ENCODE data around the gene SOCS2. TPM values are rescaled to one million over a fixed set of nuclear protein-coding genes. Genes with fewer than 3 reads are reported as not detected.

SOCS2 gene
- total and polyA plus RNA-seq, 2 of the 8 experiments (the other 6 are each of a cell fraction or from before 2014, with no cell fraction given), result 14.5 to 18.0 TPM

DNA sequence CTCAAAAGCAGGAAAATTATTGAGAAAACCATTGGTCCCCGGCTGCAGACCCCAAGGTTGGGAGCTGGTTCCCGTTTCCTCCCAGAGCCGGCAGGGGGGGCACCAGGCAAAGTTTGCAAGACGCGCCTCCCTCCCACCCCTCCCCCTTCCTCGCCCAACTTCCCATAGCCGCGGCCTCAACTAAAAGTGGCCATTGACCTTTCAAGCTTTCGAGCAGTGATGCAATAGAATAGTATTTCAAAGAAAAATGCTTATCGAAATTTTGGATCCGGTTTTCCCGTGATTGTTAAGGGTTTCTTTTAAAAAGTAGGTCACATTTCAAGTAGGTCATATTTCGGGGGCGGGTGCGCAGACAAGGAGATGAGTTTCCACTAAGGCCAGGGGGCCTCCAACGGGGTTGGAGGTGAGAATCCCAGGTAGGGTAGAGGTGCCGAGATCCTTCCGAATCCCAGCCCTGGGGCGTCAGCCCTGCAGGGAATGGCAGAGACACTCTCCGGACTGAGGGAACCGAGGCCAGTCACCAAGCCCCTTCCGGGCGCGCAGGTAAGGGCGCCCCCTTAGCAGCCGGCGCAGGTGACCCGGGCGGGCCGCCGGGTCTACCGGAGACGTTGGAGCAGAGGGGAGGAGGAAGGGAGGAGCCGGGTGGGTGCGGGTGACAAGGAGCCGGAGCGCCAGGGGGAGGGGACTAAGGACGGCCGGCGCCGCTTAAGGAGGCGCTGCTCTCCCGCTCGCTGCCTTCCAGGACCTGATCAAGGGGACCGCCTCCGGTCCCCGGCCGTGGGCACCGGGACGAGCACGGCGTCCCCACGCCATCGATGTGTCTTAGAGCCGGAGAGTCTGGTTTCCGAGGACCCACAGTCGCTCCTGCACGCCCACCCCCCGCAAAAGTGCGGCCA, 2.6 kb upstream of the SOCS2 start (continued):
- TF ChIP-seq ASH2L (IDR thresholded peaks at IDR 0.05; ENCODE audit: low read length) (peak; percentile 62), KDM4A (IDR thresholded peaks at IDR 0.05; ENCODE audit: low read depth, low read length, severe bottlenecking) (peak; percentile 65), RAD21 (IDR thresholded peaks at IDR 0.05 in 1 of 2, conservative IDR thresholded peaks at IDR 0.05 in 1 of 2; ENCODE audit: low read depth in 2 of 2, low read length in 2 of 2) (peak; percentile 87 to 91), KDM5A (IDR thresholded peaks at IDR 0.05; ENCODE audit: low read length) (no peak), RNF2 (IDR thresholded peaks at IDR 0.05; ENCODE audit: borderline replicate concordance, low read depth, low read length, missing control alignments, poor library complexity, severe bottlenecking) (peak; percentile 5), BACH1 (IDR thresholded peaks at IDR 0.05; ENCODE audit: low read length) (no peak), NANOG (IDR thresholded peaks at IDR 0.05; ENCODE audit: insufficient read depth, low read depth, low read length, poor library complexity, severe bottlenecking) (no peak), TAF7 (optimal IDR thresholded peaks at IDR 0.05; ENCODE audit: borderline replicate concordance, low read depth, low read length) (peak; percentile 41), CBX8 (IDR thresholded peaks at IDR 0.05; ENCODE audit: borderline replicate concordance, low read depth, low read length) (no peak), JUN (IDR thresholded peaks at IDR 0.05; ENCODE audit: low read depth, low read length) (no peak), CHD2 (IDR thresholded peaks at IDR 0.05; ENCODE audit: low read length) (no peak), RBBP5 (IDR thresholded peaks at IDR 0.05; ENCODE audit: borderline replicate concordance, low read depth, low read length) (peak; percentile 60), CHD1 (IDR thresholded peaks at IDR 0.05; ENCODE audit: low read depth, low read length) (no peak), CREB1 (IDR thresholded peaks at IDR 0.05) (peak; percentile 78), TCF12 (IDR thresholded peaks at IDR 0.05; ENCODE audit: low read depth, low read length) (no peak), CEBPB (IDR thresholded peaks at IDR 0.05; ENCODE audit: low read depth, low read length) (peak; percentile 90)
- TF ChIP-seq, protein P1, sequence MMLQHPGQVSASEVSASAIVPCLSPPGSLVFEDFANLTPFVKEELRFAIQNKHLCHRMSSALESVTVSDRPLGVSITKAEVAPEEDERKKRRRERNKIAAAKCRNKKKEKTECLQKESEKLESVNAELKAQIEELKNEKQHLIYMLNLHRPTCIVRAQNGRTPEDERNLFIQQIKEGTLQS (IDR thresholded peaks at IDR 0.05; ENCODE audit: insufficient read depth, low read depth, low read length), result peak; percentile 25
- TF ChIP-seq, protein P2, sequence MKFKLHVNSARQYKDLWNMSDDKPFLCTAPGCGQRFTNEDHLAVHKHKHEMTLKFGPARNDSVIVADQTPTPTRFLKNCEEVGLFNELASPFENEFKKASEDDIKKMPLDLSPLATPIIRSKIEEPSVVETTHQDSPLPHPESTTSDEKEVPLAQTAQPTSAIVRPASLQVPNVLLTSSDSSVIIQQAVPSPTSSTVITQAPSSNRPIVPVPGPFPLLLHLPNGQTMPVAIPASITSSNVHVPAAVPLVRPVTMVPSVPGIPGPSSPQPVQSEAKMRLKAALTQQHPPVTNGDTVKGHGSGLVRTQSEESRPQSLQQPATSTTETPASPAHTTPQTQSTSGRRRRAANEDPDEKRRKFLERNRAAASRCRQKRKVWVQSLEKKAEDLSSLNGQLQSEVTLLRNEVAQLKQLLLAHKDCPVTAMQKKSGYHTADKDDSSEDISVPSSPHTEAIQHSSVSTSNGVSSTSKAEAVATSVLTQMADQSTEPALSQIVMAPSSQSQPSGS (IDR thresholded peaks at IDR 0.05; ENCODE audit: low read length), result 0 out of 2 replicates have a peak, but pooled peaks have one; percentile 44
